WTC11 (cell line): ENCODE results near the gene COL18A1.

ENCODE experiments used
- AR ChIP-seq: fragments of 250-450 bp; sonication (Bioruptor Pico); IDR thresholded peaks from 2 replicates; pipeline ENCODE4 v1.9.0; 2021; ENCODE audit warnings: mild to moderate bottlenecking
- ATF1 ChIP-seq: sonication (generic); formaldehyde crosslinking; IDR thresholded peaks from 2 replicates; pipeline ENCODE4 v1.8.1; 2023; ENCODE audit warnings: mild to moderate bottlenecking, moderate library complexity, missing genetic modification reagents
- CTCF ChIP-seq: fragments of 200-600 bp; IDR thresholded peaks from 2 replicates; pipeline ENCODE4 v1.8.0; 2022; ENCODE audit warnings: antibody characterized with exemption
- FOXP4 ChIP-seq: sonication (generic); formaldehyde crosslinking; IDR thresholded peaks from 2 replicates; pipeline ENCODE4 v1.8.0; 2022; ENCODE audit warnings: mild to moderate bottlenecking, missing genetic modification reagents
- HMGA2 ChIP-seq: fragments of 250-450 bp; sonication (Bioruptor Pico); IDR thresholded peaks from 2 replicates; pipeline ENCODE4 v1.4.0; 2021; ENCODE audit warnings: mild to moderate bottlenecking, moderate library complexity
- JUN ChIP-seq: sonication (generic); formaldehyde crosslinking; IDR thresholded peaks from 2 replicates; pipeline ENCODE4 v1.8.0; 2023; ENCODE audit warnings: mild to moderate bottlenecking, missing genetic modification reagents
- NR1H2 ChIP-seq: sonication (generic); formaldehyde crosslinking; IDR thresholded peaks from 2 replicates; pipeline ENCODE4 v1.9.0; 2021; ENCODE audit warnings: mild to moderate bottlenecking, moderate library complexity, missing genetic modification reagents
- ZNF219 ChIP-seq: sonication (generic); formaldehyde crosslinking; IDR thresholded peaks from 2 replicates; pipeline ENCODE4 v1.8.0; 2023; ENCODE audit warnings: missing genetic modification reagents, mild to moderate bottlenecking, borderline replicate concordance

- no peak for TF ChIP-seq CTCF
- no peak for TF ChIP-seq FOXP4 (CRISPR knock-in tag)
- no peak for TF ChIP-seq ATF1 (CRISPR knock-in tag)
- TF ChIP-seq AR (CRISPR knock-in tag): no peak
- no peak for TF ChIP-seq JUN
- TF ChIP-seq NR1H2 (CRISPR knock-in tag): no peak
- TF ChIP-seq HMGA2 (CRISPR knock-in tag): no peak
- TF ChIP-seq ZNF219 (CRISPR knock-in tag): no peak
Measured at GRCh38 chr21:45355573-45355972, 49.4 kb upstream of the COL18A1 start.
